H1 (cell line): ENCODE measurements around the gene RPS6KL1. TPM values are rescaled to one million over a fixed set of nuclear protein-coding genes. Genes with fewer than 3 reads are reported as not detected.

ENCODE experiments used
- CTCF ChIA-PET: fragments of 300-600 bp; sonication (Branson Sonifier 250); formaldehyde crosslinking; loops from one replicate; lab custom pipeline; 2021; ENCODE audit not compliant: partially characterized antibody; lab: Charles Lee
- POLR2A ChIA-PET: fragments of 300-600 bp; sonication (Branson Sonifier 250); formaldehyde crosslinking; loops from one replicate; lab custom pipeline; 2021; ENCODE audit warnings: inconsistent platforms; ENCODE audit not compliant: partially characterized antibody; lab: Charles Lee
- DNase-seq, 2 experiments: peaks; one replicate each; pipeline versions ENCODE4 v3.0.0 to v3.0.0-alpha.2; 2010 to 2022; ENCODE audit warnings: low spot score in 2 of 2, low read depth in 1 of 2, mixed read lengths in 1 of 2
- FAIRE-seq: peaks from 2 replicates; lab custom pipeline; 2011; peaks lifted over from hg19 to GRCh38; lab: Jason Lieb, UNC
- H2AFZ ChIP-seq: 2 replicates; pipeline ENCODE4 v1.8.1; 2012; ENCODE audit warnings: low read length, inconsistent platforms
- H2AK5ac ChIP-seq: 2 replicates; pipeline ENCODE4 v1.6.1; 2013; ENCODE audit warnings: low read depth, low read length
- H2BK120ac ChIP-seq: replicated peaks from 2 replicates; pipeline ENCODE3; 2013; ENCODE audit warnings: low read depth, low read length, inconsistent platforms
- H2BK12ac ChIP-seq: 2 replicates; pipeline ENCODE4 v1.6.1; 2013; ENCODE audit warnings: low read depth, low read length
- H2BK15ac ChIP-seq: 2 replicates; pipeline ENCODE4 v1.6.1; 2013; ENCODE audit warnings: low read length
- H2BK20ac ChIP-seq: 2 replicates; pipeline ENCODE4 v1.6.1; 2013; ENCODE audit warnings: low read length
- H2BK5ac ChIP-seq: 2 replicates; pipeline ENCODE4 v1.6.1; 2013; ENCODE audit warnings: low read depth, low read length
- H3K14ac ChIP-seq: 2 replicates; pipeline ENCODE4 v1.6.1; 2013; ENCODE audit warnings: inconsistent platforms; ENCODE audit not compliant: insufficient read length
- H3K18ac ChIP-seq: 2 replicates; pipeline ENCODE4 v1.6.1; 2013; ENCODE audit warnings: low read length; ENCODE audit errors: extremely low read depth
- H3K23ac ChIP-seq: 2 replicates; pipeline ENCODE4 v1.6.1; 2013; ENCODE audit warnings: inconsistent platforms; ENCODE audit not compliant: insufficient read length
- H3K23me2 ChIP-seq: 2 replicates; pipeline ENCODE4 v1.6.1; 2013; ENCODE audit warnings: low read depth, low read length
- H3K27ac ChIP-seq: 2 replicates; pipeline ENCODE4 v1.6.1; 2011; ENCODE audit warnings: low read depth, low read length, inconsistent platforms
- H3K27me3 ChIP-seq, 4 experiments: replicated peaks in 1 of 4; 1 replicate in 1 of 4; 2 replicates in 3 of 4; pipeline versions ENCODE4 v1.6.1 to v1.8.1; 2011 to 2013; ENCODE audit warnings: low read length in 3 of 4, mild to moderate bottlenecking in 3 of 4, inconsistent platforms in 2 of 4, mixed read lengths in 2 of 4, moderate library complexity in 1 of 4; ENCODE audit not compliant: control insufficient read depth in 3 of 4, insufficient read depth in 3 of 4; ENCODE audit errors: extremely low read depth in 1 of 4
- H3K36me3 ChIP-seq, 4 experiments: 2 replicates each; pipeline versions ENCODE4 v1.6.1 to v1.8.1; 2011 to 2013; ENCODE audit warnings: mild to moderate bottlenecking in 4 of 4, low read length in 3 of 4, moderate library complexity in 2 of 4, control low read depth in 1 of 4, inconsistent platforms in 1 of 4; ENCODE audit not compliant: insufficient read depth in 4 of 4, control insufficient read depth in 2 of 4
- H3K4ac ChIP-seq: replicated peaks from 2 replicates; pipeline ENCODE3; 2013; ENCODE audit warnings: low read length, low read depth, mixed read lengths, inconsistent platforms; ENCODE audit not compliant: insufficient read length
- H3K4me1 ChIP-seq, 4 experiments: replicated peaks in 1 of 4; 1 replicate in 1 of 4; 2 replicates in 3 of 4; pipeline versions ENCODE4 v1.6.1 to v1.8.1; 2011 to 2013; ENCODE audit warnings: low read length in 3 of 4, inconsistent platforms in 2 of 4, mixed read lengths in 1 of 4; ENCODE audit not compliant: insufficient read depth in 4 of 4, control insufficient read depth in 3 of 4
- H3K4me2 ChIP-seq, 2 experiments: 2 replicates each; pipeline versions ENCODE4 v1.6.1 to v1.8.1; 2011 to 2013; ENCODE audit warnings: low read depth in 2 of 2, low read length in 2 of 2, control low read depth in 1 of 2, inconsistent platforms in 1 of 2, mild to moderate bottlenecking in 1 of 2; ENCODE audit not compliant: insufficient read depth in 1 of 2
- H3K4me3 ChIP-seq, 4 experiments: fragments of 200-600, 300-600 bp in 1 of 4; sonication (generic), shearing (Covaris generic), sonication (Bioruptor Twin) in 1 of 4; 2 replicates each; pipeline versions ENCODE4 v1.5.1 to v1.8.1; 2011 to 2016; ENCODE audit warnings: low read length in 4 of 4, low read depth in 3 of 4, control low read depth in 2 of 4, inconsistent platforms in 2 of 4, mild to moderate bottlenecking in 2 of 4, mixed read lengths in 1 of 4, moderate library complexity in 1 of 4; ENCODE audit not compliant: insufficient read depth in 2 of 4; ENCODE audit errors: extremely low read depth in 1 of 4
- H3K56ac ChIP-seq: replicated peaks from 2 replicates; pipeline ENCODE3; 2013; ENCODE audit warnings: low read depth, mild to moderate bottlenecking, mixed read lengths, low read length, inconsistent platforms; ENCODE audit not compliant: insufficient read length
- H3K79me1 ChIP-seq: 2 replicates; pipeline ENCODE4 v1.6.1; 2013; ENCODE audit warnings: low read depth, low read length, control low read depth
- H3K79me2 ChIP-seq, 2 experiments: 2 replicates each; pipeline versions ENCODE4 v1.6.1 to v1.8.1; 2012 to 2013; ENCODE audit warnings: low read length in 2 of 2, mild to moderate bottlenecking in 2 of 2, inconsistent platforms in 1 of 2; ENCODE audit not compliant: insufficient read depth in 2 of 2, control insufficient read depth in 1 of 2
- H3K9ac ChIP-seq, 4 experiments: replicated peaks in 1 of 4; 1 replicate in 1 of 4; 2 replicates in 3 of 4; pipeline versions ENCODE4 v1.6.1 to v1.8.1; 2011 to 2013; ENCODE audit warnings: low read depth in 3 of 4, low read length in 3 of 4, control low read depth in 2 of 4, mild to moderate bottlenecking in 2 of 4, moderate library complexity in 2 of 4, inconsistent platforms in 1 of 4; ENCODE audit errors: extremely low read depth in 1 of 4
- H3K9me3 ChIP-seq, 2 experiments: 2 replicates each; pipeline versions ENCODE4 v1.6.1 to v1.8.1; 2012 to 2013; ENCODE audit warnings: mild to moderate bottlenecking in 2 of 2, moderate library complexity in 2 of 2, control low read depth in 1 of 2, inconsistent platforms in 1 of 2, low read depth in 1 of 2, low read length in 1 of 2, mixed read lengths in 1 of 2; ENCODE audit not compliant: insufficient read depth in 2 of 2
- H4K20me1 ChIP-seq, 2 experiments: replicated peaks in 1 of 2; 2 replicates each; pipeline versions ENCODE3 to v1.8.1; 2011 to 2013; ENCODE audit warnings: inconsistent platforms in 2 of 2, low read length in 2 of 2, mild to moderate bottlenecking in 1 of 2; ENCODE audit not compliant: insufficient read depth in 2 of 2, control insufficient read depth in 1 of 2
- H4K5ac ChIP-seq: 2 replicates; pipeline ENCODE4 v1.6.1; 2013; ENCODE audit warnings: low read length, low read depth, mixed read lengths, inconsistent platforms; ENCODE audit not compliant: insufficient read length
- H4K8ac ChIP-seq: 2 replicates; pipeline ENCODE4 v1.8.0; 2013; ENCODE audit warnings: mild to moderate bottlenecking, moderate library complexity, low read length, inconsistent platforms; ENCODE audit not compliant: insufficient read depth; ENCODE audit errors: extremely low read depth
- H4K91ac ChIP-seq: replicated peaks from 2 replicates; pipeline ENCODE3; 2013; ENCODE audit warnings: low read length, mixed read lengths, inconsistent platforms; ENCODE audit not compliant: insufficient read length
- ASH2L ChIP-seq: fragments of 200-600, 300-600 bp; sonication (generic); IDR thresholded peaks from one replicate; pipeline ENCODE4 v1.7.1; 2017; ENCODE audit warnings: low read length
- BCL11A ChIP-seq, 2 experiments: IDR thresholded peaks; one replicate each; pipeline ENCODE4 v1.6.1; 2011; ENCODE audit warnings: low read depth in 2 of 2, low read length in 2 of 2, mild to moderate bottlenecking in 2 of 2
- BRCA1 ChIP-seq: IDR thresholded peaks from 2 replicates; pipeline ENCODE4 v1.6.1; 2012; ENCODE audit warnings: low read depth, low read length, improper control_type of control experiment
- CEBPB ChIP-seq: IDR thresholded peaks from 2 replicates; pipeline ENCODE4 v1.6.1; 2012; ENCODE audit warnings: low read depth, low read length
- CREB1 ChIP-seq: IDR thresholded peaks from 2 replicates; pipeline ENCODE4 v1.6.1; 2012; ENCODE audit warnings: inconsistent platforms
- JUN ChIP-seq: IDR thresholded peaks from 2 replicates; pipeline ENCODE4 v1.6.1; 2011; ENCODE audit warnings: low read depth, mild to moderate bottlenecking, improper control_type of control experiment, low read length
- TAF1 ChIP-seq: IDR thresholded peaks from 2 replicates; pipeline ENCODE4 v1.6.1; 2011; ENCODE audit warnings: mild to moderate bottlenecking, low read depth, low read length
- WGBS, 2 experiments: shearing (Covaris generic) in 1 of 2; methylation state at CpG; one replicate each; pipeline versions ENCODE4 v1.1.6 to v1.1.7; 2013 to 2015; ENCODE audit warnings: low lambda C conversion rate in 2 of 2, mixed read lengths in 2 of 2, inconsistent platforms in 1 of 2, low coverage in 1 of 2, missing lambda C conversion rate in 1 of 2; ENCODE audit not compliant: insufficient replicate concordance in 2 of 2, insufficient coverage in 1 of 2, insufficient read length in 1 of 2; ENCODE audit errors: extremely low coverage in 1 of 2, missing lambda C conversion rate in 1 of 2; 5-methylcytosine and 5-hydroxymethylcytosine counted together
- polyA plus RNA-seq, 7 experiments: library from polyadenylated mRNA; depleted of rRNA in 3 of 7; stranded (reverse) in 5 of 7; unstranded in 2 of 7; fragments of >200 nt in 5 of 7; fragments of 200-250 nt in 2 of 7; gene quantifications; 1 replicate in 5 of 7; 2 replicates in 1 of 7; 4 replicates in 1 of 7; pipeline versions ENCODE4 v1.2.1 to v1.2.3, GENCODE V29; 2011 to 2013; ENCODE audit warnings: missing spikeins in 2 of 7, mixed read lengths in 2 of 7
- total RNA-seq: library from RNA; stranded (reverse); fragmentation: NEBNext Ultra II Directional; extraction: Animal tissue kit (Norgen Biotek cat#: 25700); gene quantifications from 2 replicates; pipeline ENCODE4 v1.2.1, GENCODE V29; 2021

The RPS6KL1 gene
- total and polyA plus RNA-seq, 2 of the 8 experiments (the other 6 are each of a cell fraction or from before 2014, with no cell fraction given): 9.8 to 13.8 TPM

DNA sequence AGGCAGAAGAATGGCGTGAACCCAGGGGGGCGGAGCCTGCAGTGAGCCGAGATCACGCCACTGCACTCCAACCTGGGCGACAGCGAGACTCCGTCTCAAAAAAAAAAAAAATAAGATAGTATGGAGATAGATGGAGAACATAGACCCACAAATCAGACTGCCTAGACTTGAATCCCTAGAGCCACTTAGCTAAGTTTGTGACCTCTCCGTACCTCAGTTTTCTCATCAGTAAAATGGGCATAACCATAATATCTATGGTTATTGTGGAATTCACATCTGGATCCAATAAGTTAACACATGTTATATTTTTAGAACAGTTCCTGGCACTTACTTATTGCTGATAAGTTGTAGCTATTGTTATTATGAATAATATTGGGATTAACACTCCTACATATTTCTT, 54.3 kb downstream of the RPS6KL1 start:
- DNase-seq (no peak), FAIRE-seq (no peak)
- Histone ChIP-seq H2BK20ac (no peak overlapping the region), H3K27ac (no peak overlapping the region), H2BK5ac (no peak overlapping the region), H3K14ac (no peak overlapping the region), H3K4me2 (no peak overlapping the region), H3K4me1 (no peaks in the 10 kb centered on the region), H3K79me2 (no peaks in the 10 kb centered on the region), H3K4ac (no peak overlapping the region), H3K27me3 (no peaks in the 10 kb centered on the region), H2BK120ac (no peak overlapping the region), H3K56ac (no peak overlapping the region), H2AK5ac (no peak overlapping the region), H3K9ac (no peak overlapping the region), H3K79me1 (no peaks in the 10 kb centered on the region), H4K91ac (no peak overlapping the region), H2BK12ac (no peak overlapping the region), H2AFZ (no peak overlapping the region), H3K23ac (no peak overlapping the region), H4K20me1 (no peaks in the 10 kb centered on the region), H3K9me3 (no peaks in the 10 kb centered on the region), H3K18ac (no peak overlapping the region), H3K23me2 (no peaks in the 10 kb centered on the region), H4K5ac (no peak overlapping the region), H3K36me3 (no peaks in the 10 kb centered on the region), H3K4me3 (no peak overlapping the region), H4K8ac (no peak overlapping the region), H2BK15ac (no peak overlapping the region)
- ChIA-PET POLR2A (interaction anchor here (0.7 to 2.6 kb wide), 2 partner anchors 14 to 32 kb away, joined by 3 to 12 read pairs; no protein-coding TSS in a partner anchor), CTCF (interaction anchor here (0.7 to 17.9 kb wide), 6 partner anchors 9 to 37 kb away, joined by 3 to 364 read pairs (median 4); partner anchors contain the start of genes DLST and PROX2)
- 97% methylated on average over 6 of the region's 8 CpGs; no CpG with 5 or more reads in 1 of the 2 experiments for WGBS, 2 experiments
- no peak for TF ChIP-seq TAF1
- TF ChIP-seq CREB1: no peak
- no peak for TF ChIP-seq JUN
- TF ChIP-seq ASH2L: no peak
- TF ChIP-seq CEBPB: no peak
- no peak for TF ChIP-seq BCL11A (IDR thresholded peaks at IDR 0.05; ENCODE audit: low read depth in 2 of 2, low read length in 2 of 2)
- no peak for TF ChIP-seq BRCA1
